ENCODE measurements around the gene SLC2A3. TPM values are rescaled to one million over a fixed set of nuclear protein-coding genes. Genes with fewer than 3 reads are reported as not detected.
"Not testable (repeated sequence)": the region's sequence is repeated elsewhere in the genome, so short reads cannot be mapped to it uniquely, and the experiment has no call there.

Gene SLC2A3
- total and polyA plus RNA-seq, 2 of the 13 experiments (the other 11 are each of a cell fraction or from before 2014, with no cell fraction given): 39.3 to 580 TPM

DNA sequence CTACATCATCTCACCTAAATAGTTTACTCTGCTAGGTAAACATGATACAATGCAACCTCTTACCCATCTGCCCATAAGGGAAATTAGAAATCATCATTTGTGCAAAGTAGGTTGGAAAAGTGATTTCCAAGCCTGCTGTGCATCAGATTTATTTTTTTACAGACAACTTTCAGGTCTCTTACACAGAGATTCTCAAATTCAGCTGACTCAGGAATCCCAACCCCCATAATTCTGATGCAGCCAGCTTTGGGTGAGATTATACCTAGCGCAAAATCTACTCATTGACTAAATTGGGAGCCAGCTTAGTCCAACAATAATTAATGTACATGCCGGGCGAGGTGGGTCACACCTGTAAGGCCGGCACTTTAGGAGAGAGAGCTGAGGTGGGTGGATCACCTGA is 8.5 kb downstream of the SLC2A3 start (continued):
- TF ChIP-seq, protein P1, sequence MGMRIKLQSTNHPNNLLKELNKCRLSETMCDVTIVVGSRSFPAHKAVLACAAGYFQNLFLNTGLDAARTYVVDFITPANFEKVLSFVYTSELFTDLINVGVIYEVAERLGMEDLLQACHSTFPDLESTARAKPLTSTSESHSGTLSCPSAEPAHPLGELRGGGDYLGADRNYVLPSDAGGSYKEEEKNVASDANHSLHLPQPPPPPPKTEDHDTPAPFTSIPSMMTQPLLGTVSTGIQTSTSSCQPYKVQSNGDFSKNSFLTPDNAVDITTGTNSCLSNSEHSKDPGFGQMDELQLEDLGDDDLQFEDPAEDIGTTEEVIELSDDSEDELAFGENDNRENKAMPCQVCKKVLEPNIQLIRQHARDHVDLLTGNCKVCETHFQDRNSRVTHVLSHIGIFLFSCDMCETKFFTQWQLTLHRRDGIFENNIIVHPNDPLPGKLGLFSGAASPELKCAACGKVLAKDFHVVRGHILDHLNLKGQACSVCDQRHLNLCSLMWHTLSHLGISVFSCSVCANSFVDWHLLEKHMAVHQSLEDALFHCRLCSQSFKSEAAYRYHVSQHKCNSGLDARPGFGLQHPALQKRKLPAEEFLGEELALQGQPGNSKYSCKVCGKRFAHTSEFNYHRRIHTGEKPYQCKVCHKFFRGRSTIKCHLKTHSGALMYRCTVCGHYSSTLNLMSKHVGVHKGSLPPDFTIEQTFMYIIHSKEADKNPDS (CRISPR knock-in tag; IDR thresholded peaks at IDR 0.05): no peak
- TF ChIP-seq, protein P2, sequence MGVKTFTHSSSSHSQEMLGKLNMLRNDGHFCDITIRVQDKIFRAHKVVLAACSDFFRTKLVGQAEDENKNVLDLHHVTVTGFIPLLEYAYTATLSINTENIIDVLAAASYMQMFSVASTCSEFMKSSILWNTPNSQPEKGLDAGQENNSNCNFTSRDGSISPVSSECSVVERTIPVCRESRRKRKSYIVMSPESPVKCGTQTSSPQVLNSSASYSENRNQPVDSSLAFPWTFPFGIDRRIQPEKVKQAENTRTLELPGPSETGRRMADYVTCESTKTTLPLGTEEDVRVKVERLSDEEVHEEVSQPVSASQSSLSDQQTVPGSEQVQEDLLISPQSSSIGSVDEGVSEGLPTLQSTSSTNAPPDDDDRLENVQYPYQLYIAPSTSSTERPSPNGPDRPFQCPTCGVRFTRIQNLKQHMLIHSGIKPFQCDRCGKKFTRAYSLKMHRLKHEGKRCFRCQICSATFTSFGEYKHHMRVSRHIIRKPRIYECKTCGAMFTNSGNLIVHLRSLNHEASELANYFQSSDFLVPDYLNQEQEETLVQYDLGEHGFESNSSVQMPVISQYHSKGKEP (CRISPR knock-in tag; IDR thresholded peaks at IDR 0.05): no peak
- no peak for TF ChIP-seq DR1 (CRISPR knock-in tag; IDR thresholded peaks at IDR 0.05)
- TF ChIP-seq FOXA3 (CRISPR knock-in tag; IDR thresholded peaks at IDR 0.05): no peak
- peak; percentile 41 for TF ChIP-seq MAFF (IDR thresholded peaks at IDR 0.05; ENCODE audit: low read depth, low read length)
- TF ChIP-seq TAF15 (IDR thresholded peaks at IDR 0.05; ENCODE audit: low read depth, low read length, poor library complexity, severe bottlenecking): no peak

GRCh38 chr12:7926068-7926666 is 9.8 kb downstream of the SLC2A3 start:
- POLR2A ChIA-PET: interaction anchor here (0.6 kb wide), 1 partner anchor 83 kb away, joined by 3 read pairs; no protein-coding TSS in a partner anchor
- 98% methylated on average over 5 of the region's 5 CpGs for WGBS (ENCODE audit: low lambda C conversion rate)

More at GRCh38 chr12:7926068-7926666, 9.8 kb downstream of the SLC2A3 start:
- H3K4me3 ChIP-seq (replicated peaks in 1 of 3; ENCODE audit: insufficient read depth in 1 of 3, low read depth in 2 of 3, low read length in 3 of 3); BruUV-seq (replicated peaks); in situ Hi-C loops (cut with HindIII; ENCODE audit: extremely low pct_ligation_motif_present, low pct_unique_long_range_greater_than_20kb); DNase-seq (ENCODE audit: low spot score); FAIRE-seq; H3K79me2 ChIP-seq (ENCODE audit: insufficient read depth, low read length); CTCF ChIA-PET (ENCODE audit: low intra/inter-chr PET ratio, low total read pairs); H3K27me3 ChIP-seq (ENCODE audit: control insufficient read depth in 1 of 2, insufficient read depth in 2 of 2, low read length in 2 of 2); H3K27ac ChIP-seq (ENCODE audit: extremely low read length, insufficient read depth, low read length); ATAC-seq; H3K9ac ChIP-seq (ENCODE audit: insufficient read depth, low read depth, low read length); H3K9me3 ChIP-seq (ENCODE audit: low read length); H3K4me2 ChIP-seq (ENCODE audit: low read depth, low read length); intact Hi-C loops (cut with micrococcal nuclease; ENCODE audit: unreplicated experiment); H2AFZ ChIP-seq (ENCODE audit: low read length): not testable (repeated sequence)
- Histone ChIP-seq H3K36me3 (replicated peaks in 1 of 2; ENCODE audit: control insufficient read depth in 1 of 2, insufficient read depth in 2 of 2, low read length in 2 of 2) (peaks cover 23 to 78% of the 10 kb centered on the region in 2 experiments), H3K4me1 (ENCODE audit: insufficient read depth, low read length) (peaks cover 83% of the 10 kb centered on the region), H4K20me1 (ENCODE audit: insufficient read depth, low read length) (peaks cover 23% of the 10 kb centered on the region)
